ENCODE measurements around the gene CDK7. TPM values are rescaled to one million over a fixed set of nuclear protein-coding genes. Genes with fewer than 3 reads are reported as not detected.

Gene CDK7
- total RNA-seq, 1 experiment from 2014 or later: 53.4 TPM

GRCh38 chr5:69309380-69309779 lies 74.7 kb downstream of the CDK7 start:
- no peak overlapping the region for H3K56ac ChIP-seq (ENCODE audit: insufficient read length, low read depth, low read length)
- no CpG with 5 or more reads among the region's 5 CpGs for WGBS (ENCODE audit: extremely low coverage, insufficient read length, low lambda C conversion rate)
- H3K14ac ChIP-seq (ENCODE audit: insufficient read depth, low read length): no peak overlapping the region
- no peak overlapping the region for H4K5ac ChIP-seq (ENCODE audit: insufficient read length, low read depth, low read length)
- H2BK15ac ChIP-seq (ENCODE audit: low read depth, low read length): no peak overlapping the region
- no peaks in the 10 kb centered on the region for H3K23me2 ChIP-seq (ENCODE audit: insufficient read length, low read depth, low read length, poor library complexity, severe bottlenecking)
- TF ChIP-seq, protein P1, sequence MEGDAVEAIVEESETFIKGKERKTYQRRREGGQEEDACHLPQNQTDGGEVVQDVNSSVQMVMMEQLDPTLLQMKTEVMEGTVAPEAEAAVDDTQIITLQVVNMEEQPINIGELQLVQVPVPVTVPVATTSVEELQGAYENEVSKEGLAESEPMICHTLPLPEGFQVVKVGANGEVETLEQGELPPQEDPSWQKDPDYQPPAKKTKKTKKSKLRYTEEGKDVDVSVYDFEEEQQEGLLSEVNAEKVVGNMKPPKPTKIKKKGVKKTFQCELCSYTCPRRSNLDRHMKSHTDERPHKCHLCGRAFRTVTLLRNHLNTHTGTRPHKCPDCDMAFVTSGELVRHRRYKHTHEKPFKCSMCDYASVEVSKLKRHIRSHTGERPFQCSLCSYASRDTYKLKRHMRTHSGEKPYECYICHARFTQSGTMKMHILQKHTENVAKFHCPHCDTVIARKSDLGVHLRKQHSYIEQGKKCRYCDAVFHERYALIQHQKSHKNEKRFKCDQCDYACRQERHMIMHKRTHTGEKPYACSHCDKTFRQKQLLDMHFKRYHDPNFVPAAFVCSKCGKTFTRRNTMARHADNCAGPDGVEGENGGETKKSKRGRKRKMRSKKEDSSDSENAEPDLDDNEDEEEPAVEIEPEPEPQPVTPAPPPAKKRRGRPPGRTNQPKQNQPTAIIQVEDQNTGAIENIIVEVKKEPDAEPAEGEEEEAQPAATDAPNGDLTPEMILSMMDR (conservative IDR thresholded peaks at IDR 0.05): no peak
- H2BK20ac ChIP-seq (ENCODE audit: low read depth, low read length, poor library complexity, severe bottlenecking): no peak overlapping the region
- Mint-ChIP-seq H3K27me3 (ENCODE audit: low read depth) (no peaks in the 10 kb centered on the region), H3K9me3 (peaks cover 19% of the 10 kb centered on the region in 2 experiments), H3K27ac (no peak overlapping the region), H3K4me3 (no peak overlapping the region), H3K4me1 (peaks cover 0 to 9% of the 10 kb centered on the region in 2 experiments; a peak in 1 of 4 replicates), H3K36me3 (ENCODE audit: insufficient read depth in 1 of 3, low read depth in 3 of 3) (peaks cover 9 to 23% (median 12%) of the 10 kb centered on the region in 3 experiments)
- no peaks in the 10 kb centered on the region for H3K9me3 ChIP-seq (ENCODE audit: control insufficient read depth, low read depth, low read length)
- H4K91ac ChIP-seq (ENCODE audit: insufficient read length, low read depth, low read length): no peak overlapping the region
- H3K9ac ChIP-seq (ENCODE audit: extremely low read depth, insufficient read length, low read length): no peak overlapping the region
- no peak overlapping the region for H4K8ac ChIP-seq (replicated peaks; ENCODE audit: insufficient read length, low read depth, low read length)
- H2BK12ac ChIP-seq (ENCODE audit: insufficient read length, low read depth, low read length): no peak overlapping the region
- no peak overlapping the region for H2BK5ac ChIP-seq (ENCODE audit: insufficient read length, low read length)
- no peak for DNase-seq
- no peak overlapping the region for H3T11ph ChIP-seq (ENCODE audit: low read length)
- no peaks in the 10 kb centered on the region for H4K20me1 ChIP-seq (ENCODE audit: control insufficient read depth, insufficient read depth, insufficient read length)
- H3K18ac ChIP-seq (ENCODE audit: insufficient read length, low read depth, low read length): no peak overlapping the region
- H2AFZ ChIP-seq (ENCODE audit: low read length): no peak overlapping the region
- H3K27me3 ChIP-seq (ENCODE audit: insufficient read depth, low read length): no peaks in the 10 kb centered on the region
- H3K4ac ChIP-seq (ENCODE audit: low read depth, low read length): no peak overlapping the region
- no peak overlapping the region for H2BK120ac ChIP-seq (ENCODE audit: low read depth, low read length, poor library complexity, severe bottlenecking)
- no peaks in the 10 kb centered on the region for H3K79me2 ChIP-seq (ENCODE audit: insufficient read depth, low read length)
- no peak overlapping the region for H2AK5ac ChIP-seq (ENCODE audit: insufficient read length, low read length)
- H3K4me1 ChIP-seq (ENCODE audit: insufficient read depth, low read length): no peaks in the 10 kb centered on the region
- no peak overlapping the region for H3K4me2 ChIP-seq (ENCODE audit: insufficient read depth, insufficient read length, low read length)
- H3K27ac ChIP-seq (ENCODE audit: insufficient read length, low read depth, low read length): no peak overlapping the region
- H3K79me1 ChIP-seq (ENCODE audit: insufficient read depth, low read depth, low read length, poor library complexity, severe bottlenecking): no peaks in the 10 kb centered on the region
- H3K23ac ChIP-seq (ENCODE audit: insufficient read length, low read depth, low read length): no peak overlapping the region
